K562 treated with DMSO at 1 percent for 4 hours (cell line): Measurements from ENCODE around the gene SERPINH1. TPM values are rescaled to one million over a fixed set of nuclear protein-coding genes. Genes with fewer than 3 reads are reported as not detected.

Experiments
- total RNA-seq: library from RNA; unstranded; fragments of 300-600 nt; gene quantifications from 2 replicates; pipeline ENCODE4 v1.2.3, GENCODE V29; 2022; ENCODE audit not compliant: insufficient read depth

The SERPINH1 gene
- 288 and 317 TPM in 2 replicates for total RNA-seq

DNA sequence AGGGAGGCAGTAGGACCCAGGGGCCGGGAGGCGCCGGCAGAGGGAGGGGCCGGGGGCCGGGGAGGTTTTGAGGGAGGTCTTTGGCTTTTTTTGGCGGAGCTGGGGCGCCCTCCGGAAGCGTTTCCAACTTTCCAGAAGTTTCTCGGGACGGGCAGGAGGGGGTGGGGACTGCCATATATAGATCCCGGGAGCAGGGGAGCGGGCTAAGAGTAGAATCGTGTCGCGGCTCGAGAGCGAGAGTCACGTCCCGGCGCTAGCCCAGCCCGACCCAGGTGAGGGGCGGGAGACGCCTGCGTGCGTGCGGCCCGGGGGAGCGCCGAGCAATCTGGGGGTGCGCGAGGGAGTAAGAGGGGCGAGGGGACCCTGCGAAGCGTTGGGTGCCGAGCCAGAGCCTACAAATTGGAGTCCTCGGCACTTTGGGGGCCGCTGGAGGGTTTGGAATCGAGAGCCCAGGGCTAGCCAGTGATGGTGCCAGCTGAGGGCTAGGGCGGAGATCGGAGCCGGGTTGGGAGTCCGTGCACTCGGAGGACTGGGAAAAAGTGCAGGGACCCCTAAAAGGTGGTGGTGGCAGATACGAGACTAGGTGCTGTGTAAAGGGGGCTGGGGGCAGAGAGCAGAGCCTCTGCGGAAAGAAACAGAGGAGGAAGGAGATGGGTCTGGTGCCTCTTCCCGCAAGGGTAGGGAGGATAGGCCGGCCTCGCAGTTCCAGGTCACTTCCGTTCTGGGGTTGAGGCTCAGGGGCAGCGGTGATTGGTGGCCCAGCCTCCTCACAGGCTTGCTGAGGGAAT, at the start of gene SERPINH1:
TSS of gene SERPINH1 (plus strand) at position 206 of the 788 bp plus-strand sequence. CDS start 4,097 bp downstream, outside the sequence.

DNA sequence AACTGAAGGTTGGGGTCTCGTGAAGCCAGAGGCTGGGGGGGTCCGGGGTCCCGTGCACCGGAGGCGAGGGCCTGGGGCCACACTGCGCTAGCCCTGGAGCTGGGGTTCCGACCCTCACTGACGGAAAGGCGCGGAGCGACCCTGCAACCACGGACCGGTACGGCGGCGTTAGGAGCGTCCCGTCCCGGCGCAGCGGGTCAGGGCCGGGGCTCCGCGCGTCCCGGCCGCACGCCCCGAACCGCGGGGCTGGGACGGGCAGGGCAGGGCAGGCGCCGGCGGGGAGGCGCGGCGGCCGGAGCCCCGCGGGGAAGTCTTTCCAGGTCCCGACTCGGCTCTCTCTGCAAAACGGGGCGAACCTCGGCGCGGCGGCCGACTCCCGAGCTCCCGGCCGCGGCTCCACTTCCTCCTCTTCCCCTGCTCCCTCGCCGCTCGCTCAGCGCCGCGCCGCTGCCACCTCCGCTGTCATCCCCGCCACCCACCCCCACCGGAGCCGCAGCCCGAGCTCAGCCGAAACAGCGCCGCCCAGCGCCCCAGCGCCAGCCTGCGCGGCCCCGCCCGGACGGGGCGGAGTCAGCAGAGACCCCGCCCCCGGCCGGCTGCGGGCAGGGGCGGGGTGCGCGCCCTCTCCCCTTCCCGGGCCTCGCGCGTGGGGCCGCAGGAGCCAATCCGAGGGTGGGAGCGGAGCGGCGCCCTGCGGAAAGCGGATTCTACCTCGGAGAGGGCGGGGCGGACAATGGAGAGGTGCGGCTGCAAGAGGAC, 36.4 kb upstream of the SERPINH1 start, which contains the start of gene GDPD5:
TSS of gene GDPD5 (minus strand) at position 509 of the 759 bp plus-strand sequence. CDS start 48,206 bp downstream, outside the sequence.

Other genes starting within 250 kb of the SERPINH1 start
- 25.4 and 33.7 TPM in 2 replicates for gene ARRB1, start 210.6 kb upstream of the SERPINH1 start, total RNA-seq
- gene RPS3, start 162.7 kb upstream of the SERPINH1 start, total RNA-seq, result 5,531 and 5,618 TPM in 2 replicates
- gene KLHL35, start 129.1 kb upstream of the SERPINH1 start, total RNA-seq, result 0.36 and 0.55 TPM in 2 replicates
- gene GDPD5, start 36.3 kb upstream of the SERPINH1 start, total RNA-seq, result 49.0 and 52.7 TPM in 2 replicates
- not detected in 2 replicates for gene MAP6, start 106.8 kb downstream of the SERPINH1 start, total RNA-seq
- gene MOGAT2, start 155.6 kb downstream of the SERPINH1 start, total RNA-seq, result not detected in 2 replicates
- gene DGAT2, start 206.5 kb downstream of the SERPINH1 start, total RNA-seq, result 3.4 and 5.1 TPM in 2 replicates